Measurements from ENCODE around the gene SMG7.

Gene SMG7

DNA sequence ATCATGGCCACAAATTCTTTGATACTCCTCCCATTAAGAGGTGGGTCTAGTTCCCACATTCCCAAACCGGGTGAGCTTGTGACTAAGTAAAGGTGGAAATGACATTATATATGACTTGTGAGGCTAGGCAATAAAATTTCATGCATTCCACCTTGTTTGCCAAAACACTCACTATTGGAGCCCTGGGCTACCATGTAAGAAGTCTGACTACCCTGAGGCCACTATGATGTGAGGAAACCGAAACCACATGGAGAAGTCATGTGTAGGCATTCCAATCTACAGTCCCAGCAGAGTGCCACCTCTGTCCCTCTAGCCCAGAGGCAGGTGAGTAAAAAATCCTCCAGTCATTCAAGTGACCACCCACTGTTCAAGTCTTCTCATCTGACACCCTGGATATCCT is 17.9 kb upstream of the SMG7 start:
- Mint-ChIP-seq H3K9me3 (no peaks in the 10 kb centered on the region), H3K4me1 (ENCODE audit: low read depth) (no peaks in the 10 kb centered on the region), H3K27ac (no peak overlapping the region), H3K27me3 (peaks cover 8% of the 10 kb centered on the region), H3K4me3 (no peak overlapping the region), H3K36me3 (ENCODE audit: low read depth) (no peaks in the 10 kb centered on the region)
- intact Hi-C loops (cut with micrococcal nuclease) = no loop called here

DNA sequence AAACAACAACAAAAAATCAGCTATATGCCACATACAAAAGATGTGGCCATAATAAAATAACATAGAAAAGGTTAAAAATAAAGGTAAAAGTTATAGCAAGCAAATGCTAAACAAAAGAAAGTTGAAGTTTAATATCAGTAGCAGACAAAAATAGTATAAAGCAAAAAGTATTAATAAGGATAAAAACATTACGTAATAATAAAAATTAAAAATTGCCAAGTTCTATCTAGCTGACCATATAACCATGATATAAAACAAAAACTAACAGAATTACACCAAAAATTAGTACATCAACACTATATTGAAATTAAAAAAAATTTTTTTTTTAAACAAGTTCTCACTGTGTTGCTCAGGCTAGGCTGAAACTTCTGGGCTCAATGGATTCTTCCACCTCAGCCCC is 15.5 kb upstream of the SMG7 start:
- peaks cover 8% of the 10 kb centered on the region for H3K27me3 Mint-ChIP-seq
- H3K4me3 Mint-ChIP-seq = no peak overlapping the region
- intact Hi-C loops (cut with micrococcal nuclease) = no loop called here
- H3K36me3 Mint-ChIP-seq (ENCODE audit: low read depth) = no peaks in the 10 kb centered on the region
- H3K4me1 Mint-ChIP-seq (ENCODE audit: low read depth) = peaks cover 8% of the 10 kb centered on the region
- no peak overlapping the region for H3K27ac Mint-ChIP-seq
- no peaks in the 10 kb centered on the region for H3K9me3 Mint-ChIP-seq

GRCh38 chr1:183457449-183457848 is 14.8 kb upstream of the SMG7 start:
- H3K4me3 Mint-ChIP-seq = no peak overlapping the region
- no peaks in the 10 kb centered on the region for H3K9me3 Mint-ChIP-seq
- H3K27me3 Mint-ChIP-seq = peaks cover 8% of the 10 kb centered on the region
- intact Hi-C loops (cut with micrococcal nuclease) = no loop called here
- no peaks in the 10 kb centered on the region for H3K36me3 Mint-ChIP-seq (ENCODE audit: low read depth)
- H3K4me1 Mint-ChIP-seq (ENCODE audit: low read depth) = peaks cover 15% of the 10 kb centered on the region
- no peak overlapping the region for H3K27ac Mint-ChIP-seq

GRCh38 chr1:183460596-183460995 is 11.7 kb upstream of the SMG7 start:
- intact Hi-C loops (cut with micrococcal nuclease) = no loop called here
- H3K27me3 Mint-ChIP-seq = peaks cover 5% of the 10 kb centered on the region

DNA sequence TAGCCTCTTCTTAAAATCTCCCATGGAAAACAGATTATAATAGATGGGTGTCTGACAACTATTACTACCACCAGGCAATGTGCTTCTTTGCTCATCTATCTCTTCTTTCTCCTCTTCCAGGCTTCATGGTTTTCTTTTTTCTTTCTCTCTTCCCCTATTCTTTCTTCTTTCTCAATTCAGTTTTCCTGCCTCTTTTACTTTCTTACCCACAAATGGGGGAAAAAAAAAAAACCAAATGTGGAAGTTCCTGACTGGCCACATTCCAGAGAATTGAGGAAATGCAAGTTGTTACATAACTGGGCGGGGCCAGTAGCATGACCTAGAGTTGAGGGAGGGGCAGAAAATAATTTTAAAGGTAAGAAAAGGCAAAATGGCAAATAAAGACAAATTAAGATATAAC is 10.9 kb upstream of the SMG7 start:
- Mint-ChIP-seq H3K4me3 (no peak overlapping the region), H3K36me3 (ENCODE audit: low read depth) (no peaks in the 10 kb centered on the region), H3K27ac (peak overlapping the region; percentile 78), H3K27me3 (peaks cover under 1% of the 10 kb centered on the region), H3K4me1 (ENCODE audit: low read depth) (peaks cover 25% of the 10 kb centered on the region), H3K9me3 (no peaks in the 10 kb centered on the region)
- intact Hi-C loops (cut with micrococcal nuclease) = no loop called here

More at GRCh38 chr1:183460596-183460995, 11.7 kb upstream of the SMG7 start:
- Mint-ChIP-seq H3K27ac (peak overlapping the region; percentile 78), H3K4me3 (no peak overlapping the region), H3K36me3 (ENCODE audit: low read depth) (no peaks in the 10 kb centered on the region), H3K9me3 (no peaks in the 10 kb centered on the region), H3K4me1 (ENCODE audit: low read depth) (peaks cover 24% of the 10 kb centered on the region)

DNA sequence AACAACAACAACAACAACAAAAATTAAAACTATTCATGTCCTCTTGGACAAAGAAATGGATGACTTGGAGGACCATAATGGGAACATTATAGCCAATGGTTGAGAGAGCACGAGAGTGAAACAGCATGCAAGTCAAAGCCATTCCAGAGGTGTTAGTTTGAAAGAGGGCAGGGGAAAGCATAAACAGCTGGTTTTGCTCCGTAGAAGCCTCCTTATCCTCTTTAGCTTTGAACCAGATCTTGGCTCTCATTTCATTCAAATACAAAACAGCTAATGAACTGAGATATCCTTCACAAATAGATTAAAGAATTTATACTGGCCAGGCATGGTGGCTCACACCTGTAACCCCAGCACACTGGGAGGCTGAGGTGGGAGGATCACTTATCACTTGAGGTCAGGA is 8.7 kb upstream of the SMG7 start:
- Mint-ChIP-seq H3K27ac (peak overlapping the region; percentile 3), H3K27me3 (no peaks in the 10 kb centered on the region), H3K4me3 (no peak overlapping the region)

GRCh38 chr1:183466781-183467180 is 5.5 kb upstream of the SMG7 start:
- H3K4me1 Mint-ChIP-seq (ENCODE audit: low read depth) = peaks cover 42% of the 10 kb centered on the region
- no peaks in the 10 kb centered on the region for H3K36me3 Mint-ChIP-seq (ENCODE audit: low read depth)
- H3K4me3 Mint-ChIP-seq = no peak overlapping the region
- H3K27ac Mint-ChIP-seq = peak overlapping the region; percentile 70
- intact Hi-C loops (cut with micrococcal nuclease) = no loop called here
- no peaks in the 10 kb centered on the region for H3K27me3 Mint-ChIP-seq
- H3K9me3 Mint-ChIP-seq = no peaks in the 10 kb centered on the region

More for the DNA sequence above, 8.7 kb upstream of the SMG7 start:
- H3K4me1 Mint-ChIP-seq (ENCODE audit: low read depth) = peaks cover 39% of the 10 kb centered on the region
- no peaks in the 10 kb centered on the region for H3K9me3 Mint-ChIP-seq
- H3K36me3 Mint-ChIP-seq (ENCODE audit: low read depth) = no peaks in the 10 kb centered on the region
- intact Hi-C loops (cut with micrococcal nuclease) = no loop called here

GRCh38 chr1:183467687-183468086 is 4.6 kb upstream of the SMG7 start:
- intact Hi-C loops (cut with micrococcal nuclease) = loop anchor here (2.0 kb wide), 1 partner anchor 51 kb away; no protein-coding TSS in a partner anchor

GRCh38 chr1:183470147-183470960 is 1.9 kb upstream of the SMG7 start:
- H3K9me3 Mint-ChIP-seq = no peaks in the 10 kb centered on the region
- intact Hi-C loops (cut with micrococcal nuclease) = loop anchor here (2.0 to 10.0 kb wide), 3 partner anchors 82 to 876 kb away; partner anchors contain the start of gene ARPC5

More at GRCh38 chr1:183467687-183468086, 4.6 kb upstream of the SMG7 start:
- no peaks in the 10 kb centered on the region for H3K27me3 Mint-ChIP-seq
- no peak overlapping the region for H3K27ac Mint-ChIP-seq
- no peaks in the 10 kb centered on the region for H3K36me3 Mint-ChIP-seq (ENCODE audit: low read depth)
- peaks cover 34% of the 10 kb centered on the region for H3K4me1 Mint-ChIP-seq (ENCODE audit: low read depth)
- no peaks in the 10 kb centered on the region for H3K9me3 Mint-ChIP-seq
- H3K4me3 Mint-ChIP-seq = no peak overlapping the region

GRCh38 chr1:183470961-183471742 is 1.1 kb upstream of the SMG7 start:
- intact Hi-C loops (cut with micrococcal nuclease) = loop anchor here (2.0 to 10.0 kb wide), 3 partner anchors 81 to 876 kb away; partner anchors contain the start of gene ARPC5
- Mint-ChIP-seq H3K27me3 (no peaks in the 10 kb centered on the region), H3K4me1 (ENCODE audit: low read depth) (peaks cover 39% of the 10 kb centered on the region), H3K36me3 (ENCODE audit: low read depth) (no peaks in the 10 kb centered on the region), H3K9me3 (no peaks in the 10 kb centered on the region), H3K27ac (peak overlapping the region; percentile 97), H3K4me3 (peak overlapping the region; percentile 97)

More at GRCh38 chr1:183470147-183470960, 1.9 kb upstream of the SMG7 start:
- H3K4me1 Mint-ChIP-seq (ENCODE audit: low read depth) = peaks cover 39% of the 10 kb centered on the region
- H3K4me3 Mint-ChIP-seq = peak overlapping the region; percentile 97
- no peaks in the 10 kb centered on the region for H3K27me3 Mint-ChIP-seq
- no peaks in the 10 kb centered on the region for H3K36me3 Mint-ChIP-seq (ENCODE audit: low read depth)
- peak overlapping the region; percentile 97 for H3K27ac Mint-ChIP-seq

DNA sequence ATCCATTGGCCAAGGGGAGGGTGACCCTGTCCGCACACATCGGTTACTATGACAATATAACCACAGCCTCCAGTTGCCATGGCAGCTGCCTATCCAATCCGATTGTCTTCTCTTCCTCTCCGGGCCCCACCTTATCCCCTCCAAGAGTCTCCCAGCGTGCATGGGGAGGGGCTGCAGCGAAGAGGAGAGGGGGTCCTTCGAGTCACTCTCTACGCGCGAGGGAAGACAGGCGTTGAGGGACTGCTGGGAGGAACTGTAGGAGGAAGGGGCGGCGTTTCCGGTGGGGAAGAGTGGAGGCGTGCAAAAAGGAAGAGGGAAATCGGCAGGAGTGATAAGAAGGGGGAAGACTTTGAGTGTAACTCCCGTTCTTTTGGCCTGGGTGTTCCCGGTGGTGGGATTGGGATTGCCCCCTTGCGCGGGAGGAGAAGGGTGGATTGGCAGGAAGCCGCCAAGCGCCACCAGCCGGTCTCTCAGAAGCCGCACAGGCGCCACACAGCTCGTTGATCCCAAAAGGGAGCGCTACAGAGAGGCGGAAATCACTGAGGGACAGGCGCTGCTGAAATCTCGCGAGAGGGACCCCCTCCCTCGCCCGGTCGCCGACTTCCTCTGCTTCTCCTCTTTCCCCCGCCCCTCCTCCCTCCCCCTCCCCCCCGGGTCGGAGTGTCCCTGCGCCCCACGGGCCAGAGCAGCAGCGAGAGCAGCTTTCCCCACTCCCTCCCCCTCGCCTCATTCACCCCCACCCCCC is 384 bp upstream of the SMG7 start:
- no peaks in the 10 kb centered on the region for H3K36me3 Mint-ChIP-seq (ENCODE audit: low read depth)
- peak overlapping the region; percentile 97 for H3K4me3 Mint-ChIP-seq
- H3K4me1 Mint-ChIP-seq (ENCODE audit: low read depth) = peaks cover 33% of the 10 kb centered on the region
- peak overlapping the region; percentile 97 for H3K27ac Mint-ChIP-seq
- H3K27me3 Mint-ChIP-seq = no peaks in the 10 kb centered on the region
- intact Hi-C loops (cut with micrococcal nuclease) = loop anchor here (1.0 to 10.0 kb wide), 4 partner anchors 80 to 877 kb away; partner anchors contain the start of gene ARPC5
- H3K9me3 Mint-ChIP-seq = no peaks in the 10 kb centered on the region

GRCh38 chr1:183473217-183473536 is 878 bp downstream of the SMG7 start:
- Mint-ChIP-seq H3K27ac (peak overlapping the region; percentile 97), H3K4me3 (peak overlapping the region; percentile 97), H3K27me3 (no peaks in the 10 kb centered on the region)

DNA sequence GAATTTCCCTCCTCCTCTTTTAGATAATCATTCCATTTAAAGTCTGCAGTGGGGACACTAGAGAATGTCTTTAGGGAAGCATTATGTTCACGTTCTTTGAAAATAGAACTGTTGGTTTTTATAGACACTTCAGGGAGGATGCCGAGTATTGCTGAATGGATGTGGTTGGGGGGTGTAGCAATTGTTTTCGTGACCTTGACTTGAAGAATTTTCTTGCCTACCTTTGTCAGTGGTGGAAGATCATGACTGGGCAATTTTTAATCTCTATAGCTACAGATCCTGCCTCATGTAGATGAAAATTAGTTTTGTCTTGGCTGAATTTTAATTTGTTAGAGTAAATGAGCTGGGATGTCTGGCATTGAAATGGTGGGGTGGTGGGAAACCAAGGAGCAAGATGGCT is 3.8 kb downstream of the SMG7 start:
- H3K4me3 Mint-ChIP-seq = no peak overlapping the region
- intact Hi-C loops (cut with micrococcal nuclease) = loop anchor here (10.0 kb wide), 1 partner anchor 881 kb away; no protein-coding TSS in a partner anchor
- H3K4me1 Mint-ChIP-seq (ENCODE audit: low read depth) = peaks cover 48% of the 10 kb centered on the region
- H3K27me3 Mint-ChIP-seq = no peaks in the 10 kb centered on the region
- H3K27ac Mint-ChIP-seq = no peak overlapping the region
- no peaks in the 10 kb centered on the region for H3K9me3 Mint-ChIP-seq
- no peaks in the 10 kb centered on the region for H3K36me3 Mint-ChIP-seq (ENCODE audit: low read depth)

More at GRCh38 chr1:183473217-183473536, 878 bp downstream of the SMG7 start:
- Mint-ChIP-seq H3K36me3 (ENCODE audit: low read depth) (no peaks in the 10 kb centered on the region), H3K4me1 (ENCODE audit: low read depth) (peaks cover 25% of the 10 kb centered on the region), H3K9me3 (no peaks in the 10 kb centered on the region)
- intact Hi-C loops (cut with micrococcal nuclease) = loop anchor here (5.0 to 10.0 kb wide), 2 partner anchors 79 to 878 kb away; no protein-coding TSS in a partner anchor
